ENCODE measurements around the gene PPFIA3.

DNA sequence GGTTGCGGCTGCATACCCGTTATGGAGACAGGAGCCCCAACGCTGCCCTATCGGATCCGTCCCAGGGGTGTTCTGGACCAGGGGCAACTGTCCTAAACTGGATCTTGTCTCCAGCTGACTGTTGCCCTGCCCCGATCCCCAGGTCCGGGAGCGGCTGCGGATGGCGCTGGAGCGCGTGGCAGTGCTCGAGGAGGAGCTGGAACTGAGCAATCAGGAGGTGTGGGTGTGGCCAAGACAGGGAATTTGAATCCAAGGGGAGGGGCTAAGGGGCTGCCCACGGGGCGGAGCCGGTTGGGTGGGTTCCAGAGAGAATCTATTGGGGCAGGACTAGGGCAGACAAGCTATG is 9.9 kb downstream of the PPFIA3 start:
- TF ChIP-seq ZNF274 (IDR thresholded peaks at IDR 0.05; ENCODE audit: low read depth, low read length), result no peak
- TF ChIP-seq SUZ12 (IDR thresholded peaks at IDR 0.05; ENCODE audit: extremely low read depth, insufficient read depth, insufficient read length), result no peak
- no peak for TF ChIP-seq YY1 (IDR thresholded peaks at IDR 0.05; ENCODE audit: insufficient read depth, insufficient read length)

Data from NT2/D1 (cell line).